Osteoblast (primary cell): ENCODE data around the gene USP7. TPM values are rescaled to one million over a fixed set of nuclear protein-coding genes. Genes with fewer than 3 reads are reported as not detected.

ENCODE experiments used
- DNase-seq: peaks from one replicate; pipeline ENCODE4 v3.0.0; 2011; ENCODE audit warnings: low spot score, mixed read lengths; ENCODE audit not compliant: insufficient read length; ENCODE audit errors: missing footprints
- H2AFZ ChIP-seq: 2 replicates; pipeline ENCODE4 v1.6.0; 2011; ENCODE audit warnings: mild to moderate bottlenecking, low read length
- H3K27ac ChIP-seq: 2 replicates; pipeline ENCODE4 v1.5.1; 2011; ENCODE audit warnings: mild to moderate bottlenecking, low read depth, low read length, moderate library complexity
- H3K27me3 ChIP-seq: 2 replicates; pipeline ENCODE4 v1.6.0; 2012; ENCODE audit warnings: mild to moderate bottlenecking, control low read depth, inconsistent platforms, low read length, moderate library complexity; ENCODE audit not compliant: insufficient read depth
- H3K36me3 ChIP-seq: 2 replicates; pipeline ENCODE4 v1.5.1; 2011; ENCODE audit warnings: mild to moderate bottlenecking, low read length, control low read depth, moderate library complexity; ENCODE audit not compliant: insufficient read depth
- H3K4me1 ChIP-seq: 2 replicates; pipeline ENCODE4 v1.5.1; 2011; ENCODE audit warnings: mild to moderate bottlenecking, low read length, control low read depth, moderate library complexity; ENCODE audit not compliant: insufficient read depth
- H3K4me2 ChIP-seq: 2 replicates; pipeline ENCODE4 v1.6.0; 2011; ENCODE audit warnings: mild to moderate bottlenecking, low read length; ENCODE audit not compliant: insufficient read depth
- H3K4me3 ChIP-seq: fragments of 200-600 bp; sonication (generic); 3 replicates; pipeline ENCODE4 v1.5.1; 2012; ENCODE audit warnings: mild to moderate bottlenecking, low read length, inconsistent platforms; ENCODE audit not compliant: insufficient read depth
- H3K79me2 ChIP-seq: 2 replicates; pipeline ENCODE4 v1.6.0; 2012; ENCODE audit warnings: mild to moderate bottlenecking, low read length, control low read depth, inconsistent platforms; ENCODE audit not compliant: insufficient read depth
- H3K9me3 ChIP-seq: 2 replicates; pipeline ENCODE4 v1.5.1; 2011; ENCODE audit warnings: low read depth, low read length, control low read depth
- H4K20me1 ChIP-seq: 2 replicates; pipeline ENCODE4 v1.6.0; 2012; ENCODE audit warnings: mild to moderate bottlenecking, low read length, control low read depth; ENCODE audit not compliant: insufficient read depth
- total RNA-seq: library from RNA; depleted of rRNA; stranded (reverse); fragments of >200 nt; gene quantifications from 2 replicates; pipeline ENCODE4 v1.2.3, GENCODE V29; 2012
- TF ChIP-seq, protein P1 (sequence below): IDR thresholded peaks from 2 replicates; pipeline ENCODE4 v1.5.1; 2011; ENCODE audit warnings: mild to moderate bottlenecking, low read depth, low read length, moderate library complexity; ENCODE audit errors: extremely low read depth

USP7 gene
- total RNA-seq, 1 donor, result 51.4 TPM

DNA sequence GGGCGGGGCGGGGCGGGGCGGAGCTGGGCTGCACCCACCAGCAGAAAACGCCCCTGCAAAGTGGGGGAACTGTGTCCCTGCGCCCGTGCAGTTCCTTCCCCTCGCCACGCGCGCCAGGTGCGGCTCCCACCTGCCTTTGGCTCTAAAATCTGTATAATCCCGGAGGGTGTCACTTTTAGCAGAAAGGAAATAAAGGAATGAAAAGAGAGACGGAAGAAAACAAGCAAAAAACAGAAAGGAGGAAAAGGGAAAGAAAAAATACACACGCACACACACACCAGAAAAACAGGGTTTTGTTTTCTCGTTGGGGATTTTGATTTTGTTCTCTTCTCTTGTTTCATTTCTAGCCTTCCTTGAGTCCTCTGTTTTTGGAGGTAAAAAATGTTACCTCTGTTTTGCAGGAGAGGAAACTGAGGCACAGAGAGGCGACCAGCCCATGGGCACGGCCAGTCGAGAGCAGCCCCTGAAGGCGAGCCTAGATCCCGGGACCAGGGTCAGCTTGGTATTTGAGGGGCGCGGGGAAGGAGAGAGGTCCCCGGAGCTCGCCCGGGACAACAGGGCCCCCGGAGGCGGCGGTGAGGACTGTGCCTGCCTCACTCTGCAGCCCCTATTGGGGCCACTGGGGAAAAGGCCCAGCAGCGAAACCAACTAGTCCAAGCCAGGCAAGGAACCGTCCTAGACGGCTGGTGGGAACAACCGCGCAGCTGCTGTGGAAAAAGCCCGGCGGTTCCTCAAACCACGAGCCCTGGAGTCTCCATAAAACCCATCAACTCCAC lies 94.3 kb downstream of the USP7 start:
- H3K4me2 ChIP-seq, result peak overlapping the region; percentile 81
- peaks cover 21% of the 10 kb centered on the region for H3K4me1 ChIP-seq
- DNase-seq, result peak; percentile 42
- no peaks in the 10 kb centered on the region for H3K27me3 ChIP-seq
- H3K4me3 ChIP-seq, result peak overlapping the region; percentile 63
- peaks cover 21% of the 10 kb centered on the region for H4K20me1 ChIP-seq
- no peak overlapping the region for H3K27ac ChIP-seq
- TF ChIP-seq, protein P1, sequence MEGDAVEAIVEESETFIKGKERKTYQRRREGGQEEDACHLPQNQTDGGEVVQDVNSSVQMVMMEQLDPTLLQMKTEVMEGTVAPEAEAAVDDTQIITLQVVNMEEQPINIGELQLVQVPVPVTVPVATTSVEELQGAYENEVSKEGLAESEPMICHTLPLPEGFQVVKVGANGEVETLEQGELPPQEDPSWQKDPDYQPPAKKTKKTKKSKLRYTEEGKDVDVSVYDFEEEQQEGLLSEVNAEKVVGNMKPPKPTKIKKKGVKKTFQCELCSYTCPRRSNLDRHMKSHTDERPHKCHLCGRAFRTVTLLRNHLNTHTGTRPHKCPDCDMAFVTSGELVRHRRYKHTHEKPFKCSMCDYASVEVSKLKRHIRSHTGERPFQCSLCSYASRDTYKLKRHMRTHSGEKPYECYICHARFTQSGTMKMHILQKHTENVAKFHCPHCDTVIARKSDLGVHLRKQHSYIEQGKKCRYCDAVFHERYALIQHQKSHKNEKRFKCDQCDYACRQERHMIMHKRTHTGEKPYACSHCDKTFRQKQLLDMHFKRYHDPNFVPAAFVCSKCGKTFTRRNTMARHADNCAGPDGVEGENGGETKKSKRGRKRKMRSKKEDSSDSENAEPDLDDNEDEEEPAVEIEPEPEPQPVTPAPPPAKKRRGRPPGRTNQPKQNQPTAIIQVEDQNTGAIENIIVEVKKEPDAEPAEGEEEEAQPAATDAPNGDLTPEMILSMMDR, result no peak
- H3K36me3 ChIP-seq, result no peaks in the 10 kb centered on the region
- H3K79me2 ChIP-seq, result peaks cover 36% of the 10 kb centered on the region
- no peaks in the 10 kb centered on the region for H3K9me3 ChIP-seq
- no peak overlapping the region for H2AFZ ChIP-seq

DNA sequence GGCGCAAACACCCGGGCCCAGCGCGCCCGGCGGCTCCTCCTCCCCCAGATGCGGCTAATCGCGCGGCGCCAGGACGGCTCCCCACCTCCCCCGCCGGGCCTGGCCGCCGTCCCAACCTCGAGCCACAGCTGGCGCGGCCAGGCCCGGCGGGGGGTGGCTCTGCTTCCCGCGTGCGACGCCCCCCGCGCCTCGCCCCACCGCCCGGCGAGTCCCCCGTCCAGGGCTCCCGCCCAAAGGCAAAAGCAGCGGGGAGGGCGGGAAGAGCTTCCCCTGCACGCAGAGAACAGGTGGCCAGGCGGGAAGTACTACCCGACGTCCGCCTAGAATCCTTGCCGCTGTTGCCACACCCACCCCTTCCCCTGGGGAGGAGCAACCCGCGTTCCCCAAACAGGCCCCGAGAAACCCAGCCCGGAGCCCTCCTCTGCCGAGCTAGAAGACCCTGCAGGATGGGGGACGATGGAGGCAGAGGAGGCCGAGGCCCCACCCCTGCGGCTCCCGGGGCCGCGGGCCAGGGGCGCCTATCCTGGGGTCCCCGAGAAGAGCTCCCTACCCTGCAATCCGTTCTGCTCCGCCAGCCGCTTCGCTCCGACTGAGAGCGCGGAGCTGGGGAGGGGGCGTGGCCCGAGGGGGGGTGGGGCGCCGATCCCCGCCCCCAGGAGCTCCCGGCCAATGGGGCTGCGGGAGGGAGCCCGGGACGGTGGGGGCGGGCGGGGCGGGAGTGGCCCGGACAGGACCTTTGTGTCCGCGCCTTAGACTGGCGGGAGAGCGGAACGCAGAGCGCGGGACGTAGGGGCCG lies 95.1 kb downstream of the USP7 start, which contains the start of gene CARHSP1:
Gene CARHSP1, minus strand, starts transcription at position 591 of the 796 bp plus-strand sequence. CDS start 9,678 bp downstream, outside the sequence.
- Histone ChIP-seq H2AFZ (peak within 1 kb of the TSS; percentile 69), H3K4me2 (peak within 1 kb of the TSS; percentile 89), H3K9me3 (no peaks in the 10 kb centered on the region), H3K4me1 (peaks cover 29% of the 10 kb centered on the region), H3K36me3 (no peaks in the 10 kb centered on the region), H3K4me3 (peak within 1 kb of the TSS; percentile 75), H3K27me3 (no peaks in the 10 kb centered on the region), H4K20me1 (peaks cover 29% of the 10 kb centered on the region), H3K27ac (peak within 1 kb of the TSS; percentile 21), H3K79me2 (peaks cover 44% of the 10 kb centered on the region)
- TF ChIP-seq, protein P1, result no peak
- peak; percentile 99 for DNase-seq

DNA sequence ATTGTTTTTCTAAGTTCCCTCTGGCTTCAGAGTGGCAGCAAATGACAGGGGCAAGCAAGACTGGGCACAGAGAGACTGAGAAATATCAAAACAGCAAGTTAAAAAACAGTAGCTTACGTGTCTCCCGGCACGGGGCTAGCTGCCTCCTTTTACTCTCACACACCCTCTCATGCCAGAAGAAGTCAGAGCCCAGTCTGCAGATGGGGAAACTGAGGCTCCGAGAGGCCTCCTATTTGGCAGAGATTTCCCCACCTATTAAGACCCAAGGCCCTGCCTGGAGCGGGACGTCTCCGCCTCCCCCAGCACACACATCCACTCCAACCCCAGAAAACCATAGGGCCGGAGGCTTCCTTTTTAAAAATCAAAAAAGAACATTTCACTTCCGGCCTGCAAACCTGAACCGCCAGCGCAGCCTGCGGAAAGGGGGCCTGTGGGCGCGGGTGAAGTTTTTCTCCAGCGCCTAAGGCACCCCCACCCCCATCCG lies 95.7 kb downstream of the USP7 start:
- DNase-seq, result peak; percentile 94
- Histone ChIP-seq H4K20me1 (peaks cover 35% of the 10 kb centered on the region), H3K4me1 (peaks cover 34% of the 10 kb centered on the region), H2AFZ (peak overlapping the region; percentile 69), H3K9me3 (no peaks in the 10 kb centered on the region), H3K27me3 (no peaks in the 10 kb centered on the region), H3K27ac (peak overlapping the region; percentile 21), H3K36me3 (no peaks in the 10 kb centered on the region), H3K4me3 (peak overlapping the region; percentile 75), H3K79me2 (peaks cover 51% of the 10 kb centered on the region), H3K4me2 (peak overlapping the region; percentile 89)
- TF ChIP-seq, protein P1, result no peak
